Neural cell (in vitro differentiated cells): ENCODE results near the gene ADTRP. TPM values are rescaled to one million over a fixed set of nuclear protein-coding genes. Genes with fewer than 3 reads are reported as not detected.

ENCODE experiments used
- polyA plus RNA-seq: library from polyadenylated mRNA; depleted of rRNA; stranded (reverse); fragments of >200 nt; gene quantifications from 2 replicates; pipeline ENCODE4 v1.2.3, GENCODE V29; 2014
- small RNA-seq, 3 experiments: library from RNA; depleted of rRNA; stranded (forward); fragments of <200 nt; gene quantifications; one replicate each; pipeline ENCODE3, GENCODE V24; 2012

ADTRP gene
- polyA plus RNA-seq, 1 donor from 2014 or later, result not detected

Small RNAs within 50 kb of the gene (small RNA-seq; reads per million reads assigned to genes)
- 0 to 0.26 (median 0) reads per million in 3 experiments for gene RF00272

Other genes with a start within 250 kb of the ADTRP start
- gene TMEM170B, start 241.1 kb downstream of the ADTRP start, polyA plus RNA-seq, result 25.6 and 29.1 TPM in 2 replicates
- gene HIVEP1, start 233.5 kb upstream of the ADTRP start, polyA plus RNA-seq, result 3.6 and 8.0 TPM in 2 replicates